ENCODE data around the gene ATG2B.

ATG2B gene

DNA sequence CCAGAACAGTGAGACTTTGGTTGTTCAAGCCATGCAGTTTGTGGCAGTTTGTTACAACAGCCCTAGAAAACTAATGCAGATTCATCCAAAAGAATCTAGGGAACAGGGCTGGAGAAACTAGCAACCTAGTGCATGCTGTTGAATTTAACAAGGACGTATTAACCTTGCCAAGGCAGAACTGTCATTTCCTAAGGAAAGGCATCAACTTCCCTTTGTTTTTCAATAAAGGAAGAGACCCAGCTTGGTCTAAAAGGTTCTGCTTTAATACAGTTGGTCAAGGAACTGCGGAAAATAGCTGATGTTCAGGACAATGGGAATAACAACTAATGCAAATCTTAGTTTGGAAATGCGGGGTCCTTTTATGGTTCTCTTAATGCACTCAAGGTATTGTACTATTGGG is 40.3 kb upstream of the ATG2B start:
- no peak for TF ChIP-seq CTCF (IDR thresholded peaks at IDR 0.05; ENCODE audit: insufficient read depth, low read depth, low read length, missing control alignments)
- no peak overlapping the region for H3K4me3 ChIP-seq (ENCODE audit: low read length)
- no peak for DNase-seq (ENCODE audit: low read depth)

DNA sequence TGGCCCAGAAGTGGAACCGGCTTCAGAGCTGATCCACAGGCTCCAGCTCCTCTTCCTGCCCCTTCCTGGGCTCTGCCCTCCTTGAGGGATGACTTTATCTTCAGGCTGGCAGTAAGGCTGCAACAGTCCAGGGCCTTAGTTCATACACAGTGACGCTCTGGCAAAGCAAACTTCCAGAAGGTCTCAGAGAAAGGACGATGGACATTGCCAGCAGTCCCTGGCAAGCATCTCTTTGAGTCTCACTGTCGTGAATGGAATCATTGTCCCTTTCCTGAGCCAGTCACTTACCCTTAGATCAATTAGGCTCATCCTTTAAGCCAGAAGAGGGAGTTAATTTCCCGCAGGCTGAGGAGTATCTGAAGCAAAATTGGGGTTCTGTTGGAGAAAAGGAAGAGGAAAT is 37.4 kb upstream of the ATG2B start:
- no peak for TF ChIP-seq CTCF (IDR thresholded peaks at IDR 0.05; ENCODE audit: insufficient read depth, low read depth, low read length, missing control alignments)
- no peak for DNase-seq (ENCODE audit: low read depth)
- H3K4me3 ChIP-seq (ENCODE audit: low read length), result no peak overlapping the region

DNA sequence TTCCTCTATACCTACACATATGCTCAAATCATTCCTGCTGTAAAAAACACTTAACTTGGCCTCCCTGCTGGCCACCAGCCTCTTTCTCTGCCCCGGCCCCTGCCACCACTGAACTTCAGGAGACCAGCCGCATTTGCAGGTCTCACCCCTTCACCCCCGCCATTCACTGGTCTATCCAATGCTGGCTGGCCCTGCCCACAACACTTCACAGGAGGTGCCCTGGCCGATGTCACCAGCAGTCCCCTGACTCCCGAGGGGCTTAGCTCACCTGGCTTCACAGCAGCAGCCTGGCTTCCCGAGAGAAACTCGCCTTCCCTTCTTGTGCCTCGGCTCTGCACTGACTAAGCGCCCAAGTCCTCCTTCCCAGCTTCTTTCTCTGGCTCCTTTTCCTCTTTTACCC is 36.3 kb upstream of the ATG2B start:
- DNase-seq (ENCODE audit: low read depth), result no peak
- no peak for TF ChIP-seq CTCF (IDR thresholded peaks at IDR 0.05; ENCODE audit: insufficient read depth, low read depth, low read length, missing control alignments)
- H3K4me3 ChIP-seq (ENCODE audit: low read length), result no peak overlapping the region

GRCh38 chr14:96398921-96399320 is 35.8 kb upstream of the ATG2B start:
- DNase-seq (ENCODE audit: low read depth), result no peak
- no peak for TF ChIP-seq CTCF (IDR thresholded peaks at IDR 0.05; ENCODE audit: insufficient read depth, low read depth, low read length, missing control alignments)
- no peak overlapping the region for H3K4me3 ChIP-seq (ENCODE audit: low read length)

DNA sequence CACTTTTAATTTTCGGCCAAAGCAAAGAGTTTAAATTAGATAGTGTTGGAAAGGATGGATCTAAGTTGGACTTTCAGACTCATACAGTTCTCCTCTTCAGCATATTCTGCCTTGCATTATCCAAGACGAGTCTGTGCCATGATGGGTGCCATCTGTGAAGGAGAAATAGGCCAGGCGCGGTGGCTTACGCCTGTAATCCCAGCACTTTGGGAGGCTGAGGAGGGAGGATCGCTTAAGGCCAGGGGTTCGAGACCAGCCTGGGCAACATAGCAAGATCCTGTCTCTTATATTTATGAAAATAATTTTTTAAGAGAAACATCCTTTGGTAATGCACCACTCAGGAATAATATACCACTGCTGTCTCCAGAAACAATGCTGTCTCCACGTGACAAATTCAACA is 35.3 kb upstream of the ATG2B start:
- TF ChIP-seq CTCF (IDR thresholded peaks at IDR 0.05; ENCODE audit: insufficient read depth, low read depth, low read length, missing control alignments), result no peak
- H3K4me3 ChIP-seq (ENCODE audit: low read length), result no peak overlapping the region
- DNase-seq (ENCODE audit: low read depth), result no peak

DNA sequence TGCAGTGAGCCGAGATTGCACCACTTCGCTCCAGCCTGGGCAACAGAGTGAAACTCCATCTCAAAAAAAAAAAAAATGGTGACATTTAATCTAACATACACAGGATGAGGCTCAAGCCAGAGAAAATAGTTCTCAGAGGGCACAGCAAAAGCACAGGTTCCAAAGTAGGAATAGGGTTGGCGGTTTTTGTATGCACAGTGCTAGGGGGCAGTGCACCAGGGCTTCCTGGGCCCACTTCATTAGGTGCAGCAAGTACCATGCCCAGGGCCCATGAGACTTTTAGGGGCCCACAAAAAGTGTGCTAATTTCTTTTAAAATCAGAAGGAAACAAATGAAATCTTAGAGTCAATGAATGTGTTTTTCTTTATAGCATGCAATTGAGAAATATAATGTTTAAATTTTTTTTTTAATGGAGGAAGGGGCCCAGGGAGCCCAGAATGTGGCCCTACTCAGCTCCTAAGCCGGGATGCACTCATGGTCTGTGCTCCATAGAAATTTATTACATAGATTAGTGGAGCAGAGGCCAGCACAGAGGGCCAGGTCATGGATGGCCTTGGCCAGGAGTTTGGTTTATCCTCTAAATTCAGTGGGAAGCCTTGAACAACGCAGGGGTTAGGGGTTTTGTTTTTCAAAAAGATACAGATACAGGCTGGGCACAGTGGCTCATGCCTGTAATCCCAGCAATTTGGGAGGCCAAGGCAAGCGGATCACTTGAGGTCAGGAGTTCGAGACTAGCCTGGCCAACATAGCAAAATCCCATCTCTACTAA is 31.1 kb upstream of the ATG2B start:
- DNase-seq (ENCODE audit: low read depth), result no peak
- no peak overlapping the region for H3K4me3 ChIP-seq (ENCODE audit: low read length)
- TF ChIP-seq CTCF (IDR thresholded peaks at IDR 0.05; ENCODE audit: insufficient read depth, low read depth, low read length, missing control alignments), result no peak

DNA sequence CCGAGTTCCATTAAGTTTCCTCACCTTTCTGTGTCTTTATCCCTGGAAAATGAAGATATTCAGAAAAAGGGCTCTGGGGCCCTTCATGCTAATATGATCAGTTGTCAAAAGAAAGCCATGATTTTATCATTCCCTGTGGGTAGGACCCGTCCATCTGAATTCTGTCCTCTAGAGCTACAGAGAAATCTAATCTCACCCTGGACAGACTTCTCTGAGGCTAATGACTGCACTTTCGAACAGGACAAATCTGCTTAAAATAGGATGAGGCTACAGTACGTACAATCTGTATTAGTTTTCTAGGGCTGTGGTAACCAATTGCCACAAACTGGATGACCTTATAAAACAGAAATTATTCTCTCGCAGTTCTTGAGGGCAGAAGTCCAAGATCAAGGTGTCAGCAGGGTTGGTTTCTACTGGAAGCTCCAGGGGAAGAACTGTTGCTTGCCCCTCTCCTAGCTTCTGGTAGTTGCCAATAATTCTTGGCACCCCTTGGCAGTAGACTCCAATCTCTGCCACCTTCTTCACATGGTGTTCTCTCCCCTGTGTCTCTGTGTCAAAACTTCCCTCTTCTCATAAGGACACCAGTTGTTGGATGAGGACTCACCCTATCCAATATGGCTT is 30.0 kb upstream of the ATG2B start:
- DNase-seq (ENCODE audit: low read depth), result no peak
- TF ChIP-seq CTCF (IDR thresholded peaks at IDR 0.05; ENCODE audit: insufficient read depth, low read depth, low read length, missing control alignments), result no peak
- no peak overlapping the region for H3K4me3 ChIP-seq (ENCODE audit: low read length)
